GM21528 (cell line): Measurements from ENCODE around the gene KDF1.

Experiments used
- ATAC-seq: cut with Tn5 transposase; IDR thresholded peaks from one replicate; pipeline ENCODE4 v1.9.1; 2021; ENCODE audit warnings: mild to moderate bottlenecking, moderate library complexity; ENCODE audit not compliant: unreplicated experiment, low FRiP score

Gene KDF1

GRCh38 chr1:26922431-26922729 is 37.9 kb downstream of the KDF1 start:
- ATAC-seq = no peak

DNA sequence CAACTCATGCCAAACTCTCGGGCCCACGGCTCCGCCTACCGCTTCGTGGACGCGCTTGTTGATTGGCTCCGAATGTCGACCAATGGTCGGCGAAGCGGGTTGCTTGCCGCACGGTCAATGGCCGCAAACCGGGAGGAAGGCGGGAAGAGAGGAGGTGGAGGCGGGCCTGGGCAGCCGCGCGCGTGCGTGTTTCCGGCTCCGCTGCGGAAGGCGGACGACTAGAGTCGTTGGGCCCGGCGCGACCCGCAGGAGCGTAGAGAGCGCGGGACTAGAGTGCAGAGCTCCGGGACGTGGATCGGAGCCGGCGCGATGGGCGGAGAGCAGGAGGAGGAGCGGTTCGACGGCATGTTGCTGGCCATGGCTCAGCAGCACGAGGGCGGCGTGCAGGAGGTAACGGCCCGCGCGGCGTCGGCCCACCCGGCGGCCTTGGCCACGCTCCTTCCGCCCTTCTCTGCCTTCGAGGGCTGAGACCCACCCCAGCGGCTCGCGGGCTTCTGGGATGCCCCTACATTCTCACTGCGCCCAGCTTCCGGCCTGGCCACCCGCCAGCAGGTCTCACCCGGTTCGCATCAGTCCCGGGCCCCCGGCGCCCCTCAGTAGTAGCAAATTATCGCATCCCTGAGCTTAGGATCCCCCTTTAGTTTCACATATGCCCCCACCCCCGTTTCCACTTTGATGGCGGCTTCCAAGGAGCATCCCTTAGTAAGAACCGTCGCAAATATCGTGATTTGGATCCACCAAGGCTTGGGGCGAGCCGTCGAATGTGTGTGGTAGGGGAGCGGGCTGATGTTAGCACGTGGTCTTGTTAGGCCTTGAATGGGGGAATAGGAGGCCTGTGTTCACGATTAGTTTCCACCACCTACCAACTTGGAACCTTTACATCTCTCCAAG is 38.5 kb downstream of the KDF1 start, which contains the start of gene NUDC:
NUDC (plus strand) TSS at position 204 of the 891 bp plus-strand sequence; CDS start at position 310, 106 bp downstream.
- ATAC-seq = peak; percentile 90

DNA sequence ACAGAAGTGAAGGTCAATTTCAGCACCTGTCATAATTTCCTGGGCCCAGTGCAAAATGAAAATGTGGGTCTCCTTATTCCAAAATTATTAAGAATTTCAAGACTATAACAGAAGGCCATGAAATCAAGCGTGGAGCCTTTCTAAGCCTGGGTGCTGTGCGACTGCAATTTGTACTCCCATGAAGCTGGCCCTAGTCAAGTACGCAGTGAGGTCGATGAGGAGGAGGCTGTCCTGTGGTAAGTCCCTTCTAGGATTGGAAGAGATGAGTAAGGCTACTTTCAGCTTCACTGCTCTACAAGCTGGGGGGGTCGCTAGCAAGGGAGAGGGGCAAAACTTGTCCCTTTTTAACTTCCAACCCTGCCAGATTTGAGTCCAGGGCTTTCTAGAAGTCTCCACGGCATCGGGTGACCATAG is 39.1 kb downstream of the KDF1 start:
- ATAC-seq = peak; percentile 31

DNA sequence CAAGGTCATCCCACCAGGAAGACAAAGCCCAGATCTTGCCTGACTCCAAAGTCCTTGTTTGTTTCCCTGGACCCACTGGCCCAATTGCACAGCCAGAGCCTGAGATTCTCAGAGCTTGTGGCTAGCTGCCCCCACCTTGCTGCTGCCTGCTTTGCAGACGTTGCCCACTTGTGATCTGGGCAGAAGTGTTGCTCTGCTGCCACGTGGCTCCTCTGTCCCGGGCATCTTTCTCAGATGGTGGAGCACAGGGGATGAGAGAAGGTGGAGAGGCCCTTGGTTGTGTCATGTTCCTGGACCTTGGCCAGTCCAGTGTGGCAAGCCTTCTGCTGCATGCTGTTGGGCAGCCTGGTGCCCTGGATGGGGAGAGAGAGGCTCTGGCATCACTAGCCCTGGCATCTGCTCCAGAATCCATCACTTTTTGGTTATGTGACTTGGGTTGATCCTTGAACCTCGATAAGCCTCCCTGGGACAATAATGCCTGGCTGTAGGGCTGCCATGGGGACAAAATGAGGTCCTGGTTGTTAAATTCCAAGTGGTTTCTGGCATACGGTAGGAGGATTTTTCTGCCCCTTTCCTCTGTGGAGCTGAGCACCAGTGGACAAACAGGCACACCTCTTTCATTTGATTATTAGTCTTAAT is 44.9 kb downstream of the KDF1 start:
- ATAC-seq = no peak

- ATAC-seq = no peak
These were observed 46.3 kb downstream of the KDF1 start, which contains the start of gene NR0B2 for GRCh38 chr1:26913754-26914619. TSS of gene NR0B2 (minus strand) at chr1:26913975. CDS start at chr1:26913940, 35 bp downstream.

GRCh38 chr1:26913389-26913753 is 46.9 kb downstream of the KDF1 start:
- no peak for ATAC-seq

- ATAC-seq = no peak
These were observed 48.1 kb downstream of the KDF1 start for GRCh38 chr1:26912147-26912490.

DNA sequence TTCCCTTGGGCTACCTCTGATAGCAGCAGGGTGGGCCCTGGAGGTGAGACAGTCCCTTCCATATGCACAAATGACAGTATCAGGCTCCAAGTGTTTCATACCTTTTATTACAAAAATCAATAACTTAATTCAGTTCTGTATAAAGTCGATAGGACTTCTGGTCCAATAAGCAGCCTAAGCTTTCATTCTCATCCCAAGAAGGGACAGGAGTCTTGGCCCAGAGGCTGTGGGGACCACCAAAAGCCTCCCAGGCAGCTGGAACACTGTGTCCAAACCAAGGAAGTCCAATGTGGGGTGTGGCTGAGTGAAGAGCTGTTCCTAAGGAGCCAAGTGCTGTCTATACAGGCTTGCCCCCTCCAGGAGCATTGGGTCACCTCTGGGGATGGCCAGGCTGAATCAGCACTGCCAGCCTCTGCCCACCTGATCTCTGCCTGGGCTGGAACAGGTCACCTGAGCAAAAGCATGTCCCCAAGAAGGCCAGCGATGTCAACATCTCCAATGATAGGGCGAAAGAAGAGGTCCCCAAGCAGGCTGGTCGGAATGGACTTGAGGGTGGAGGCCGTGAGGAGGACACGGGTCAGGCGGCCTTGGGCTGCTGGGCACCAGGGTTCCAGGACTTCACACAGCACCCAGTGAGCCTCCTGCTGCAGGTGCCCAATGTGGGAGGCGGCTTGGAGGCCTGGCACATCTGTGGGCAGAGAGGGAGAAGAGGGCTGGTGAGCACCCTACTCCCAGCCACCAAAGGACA is 48.7 kb downstream of the KDF1 start:
- ATAC-seq = no peak

- no peak for ATAC-seq
These were observed 49.7 kb downstream of the KDF1 start for GRCh38 chr1:26910343-26911160.

- ATAC-seq = no peak
These were observed 50.3 kb downstream of the KDF1 start for GRCh38 chr1:26909951-26910342.

GRCh38 chr1:26907071-26907917 is 53.0 kb downstream of the KDF1 start:
- no peak for ATAC-seq

DNA sequence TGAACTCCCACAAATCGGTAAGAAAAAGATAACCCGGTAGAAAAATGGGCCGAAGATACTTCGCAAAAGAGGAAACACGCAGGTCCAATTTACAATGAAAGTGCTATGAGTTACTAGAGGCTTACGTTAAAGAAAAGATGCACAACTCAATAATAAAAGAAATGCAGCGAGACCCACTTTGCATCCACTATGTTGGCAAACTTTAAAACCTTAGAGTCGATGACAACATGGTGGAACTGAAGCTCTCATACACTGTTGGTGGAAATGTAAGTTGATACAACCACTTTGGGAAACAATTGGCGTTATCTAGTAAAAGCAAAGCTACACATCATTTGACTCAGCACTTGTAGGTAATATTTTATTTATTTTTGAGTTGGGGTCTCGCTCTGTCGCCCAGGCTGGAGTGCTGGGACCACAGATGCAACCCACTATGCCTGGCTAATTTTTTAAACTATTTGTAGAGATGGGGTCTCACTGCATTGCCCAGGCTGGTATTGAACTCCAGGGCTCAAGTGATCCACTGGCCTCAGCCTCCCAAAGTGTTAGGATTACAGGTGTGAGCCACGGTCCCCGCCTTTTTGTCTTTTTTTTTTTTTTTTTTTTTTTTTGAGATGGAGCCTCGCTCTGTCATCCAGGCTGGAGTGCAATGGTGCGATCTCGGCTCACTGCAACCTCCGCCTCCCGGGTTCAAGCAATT is 59.3 kb downstream of the KDF1 start:
- no peak for ATAC-seq

DNA sequence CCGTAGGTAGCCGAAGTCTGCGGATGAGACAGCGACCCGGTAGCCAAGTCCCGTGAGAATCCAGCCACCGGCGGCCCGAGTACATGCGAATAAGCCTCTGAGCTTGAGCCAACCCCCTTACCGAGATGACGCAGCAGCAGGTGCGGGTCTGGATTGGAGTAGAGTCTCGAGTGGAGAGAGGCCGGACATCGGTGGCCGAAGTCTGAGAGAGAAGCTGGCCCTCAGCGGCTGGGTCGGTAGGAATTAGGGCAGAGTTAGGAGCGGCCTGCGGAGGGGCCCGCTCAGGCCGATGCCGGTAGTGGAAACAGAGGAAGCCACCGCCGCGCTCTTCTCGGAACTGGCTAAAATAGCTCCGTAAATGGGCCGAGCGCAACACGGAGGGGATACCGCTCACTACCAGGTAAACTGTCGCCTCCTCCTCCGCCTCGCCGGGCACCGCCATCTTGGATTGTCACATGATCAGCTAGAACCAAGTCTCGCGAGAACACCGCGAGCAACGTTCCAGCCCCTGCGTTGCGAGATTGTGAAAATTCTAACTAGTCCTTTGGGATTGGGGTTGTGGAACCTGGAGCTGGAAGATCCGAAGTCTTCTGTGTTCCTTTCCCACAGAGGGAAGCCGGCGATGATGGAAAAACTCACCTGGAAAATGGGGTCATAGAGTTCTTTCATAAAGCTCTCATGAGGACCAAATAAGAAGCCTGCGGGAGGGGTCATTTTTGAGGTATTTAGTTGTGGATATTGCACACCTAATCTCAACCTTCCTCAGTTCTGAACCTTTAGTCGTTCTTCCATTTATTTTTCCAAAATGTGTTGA is 60.1 kb downstream of the KDF1 start, which contains the start of gene GPATCH3:
GPATCH3 (minus strand) TSS at position 467 of the 814 bp plus-strand sequence; CDS start at position 442, 25 bp downstream.
- peak; percentile 78 for ATAC-seq
